ENCODE measurements around the gene GID8. TPM values are rescaled to one million over a fixed set of nuclear protein-coding genes. Genes with fewer than 3 reads are reported as not detected.

The GID8 gene
- total and polyA plus RNA-seq, 2 of the 13 experiments (the other 11 are each of a cell fraction or from before 2014, with no cell fraction given): 39.6 to 59.8 TPM

- TF ChIP-seq, protein P1, sequence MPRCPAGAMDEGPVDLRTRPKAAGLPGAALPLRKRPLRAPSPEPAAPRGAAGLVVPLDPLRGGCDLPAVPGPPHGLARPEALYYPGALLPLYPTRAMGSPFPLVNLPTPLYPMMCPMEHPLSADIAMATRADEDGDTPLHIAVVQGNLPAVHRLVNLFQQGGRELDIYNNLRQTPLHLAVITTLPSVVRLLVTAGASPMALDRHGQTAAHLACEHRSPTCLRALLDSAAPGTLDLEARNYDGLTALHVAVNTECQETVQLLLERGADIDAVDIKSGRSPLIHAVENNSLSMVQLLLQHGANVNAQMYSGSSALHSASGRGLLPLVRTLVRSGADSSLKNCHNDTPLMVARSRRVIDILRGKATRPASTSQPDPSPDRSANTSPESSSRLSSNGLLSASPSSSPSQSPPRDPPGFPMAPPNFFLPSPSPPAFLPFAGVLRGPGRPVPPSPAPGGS (CRISPR knock-in tag; IDR thresholded peaks at IDR 0.05): 0 out of 2 replicates have a peak, but pooled peaks have one; percentile 13
- TF ChIP-seq HDAC6 (IDR thresholded peaks at IDR 0.05; ENCODE audit: low read depth, low read length): no peak
- TF ChIP-seq ATRX (CRISPR knock-in tag; IDR thresholded peaks at IDR 0.05; ENCODE audit: borderline replicate concordance): no peak
- TF ChIP-seq FOXJ3 (CRISPR knock-in tag; IDR thresholded peaks at IDR 0.05; ENCODE audit: borderline replicate concordance): no peak
- TF ChIP-seq DNMT1 (CRISPR knock-in tag; IDR thresholded peaks at IDR 0.05): no peak; the same call in none of the 2 replicates
- TF ChIP-seq ZNF605 (CRISPR knock-in tag; IDR thresholded peaks at IDR 0.05): peak; percentile 52; the same call in 1 of the 2 replicates
- no peak for TF ChIP-seq ZNF12 (CRISPR knock-in tag; IDR thresholded peaks at IDR 0.05)
- TF ChIP-seq GABPA (IDR thresholded peaks at IDR 0.05; ENCODE audit: low read depth, low read length): no peak
- TF ChIP-seq GABPA (CRISPR knock-in tag; IDR thresholded peaks at IDR 0.05; ENCODE audit: low read depth): no peak
- TF ChIP-seq, protein P2, sequence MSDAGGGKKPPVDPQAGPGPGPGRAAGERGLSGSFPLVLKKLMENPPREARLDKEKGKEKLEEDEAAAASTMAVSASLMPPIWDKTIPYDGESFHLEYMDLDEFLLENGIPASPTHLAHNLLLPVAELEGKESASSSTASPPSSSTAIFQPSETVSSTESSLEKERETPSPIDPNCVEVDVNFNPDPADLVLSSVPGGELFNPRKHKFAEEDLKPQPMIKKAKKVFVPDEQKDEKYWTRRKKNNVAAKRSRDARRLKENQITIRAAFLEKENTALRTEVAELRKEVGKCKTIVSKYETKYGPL (CRISPR knock-in tag; IDR thresholded peaks at IDR 0.05): no peak
- peak; percentile 18 for TF ChIP-seq HNRNPH1 (optimal IDR thresholded peaks at IDR 0.05; ENCODE audit: low read depth, low read length)
- no peak for TF ChIP-seq MYNN (CRISPR knock-in tag; IDR thresholded peaks at IDR 0.05; ENCODE audit: low read depth)
- peak; percentile 43; the same call in 1 of the 2 replicates for TF ChIP-seq BRD4 (CRISPR knock-in tag; IDR thresholded peaks at IDR 0.05)
- TF ChIP-seq, protein P3, sequence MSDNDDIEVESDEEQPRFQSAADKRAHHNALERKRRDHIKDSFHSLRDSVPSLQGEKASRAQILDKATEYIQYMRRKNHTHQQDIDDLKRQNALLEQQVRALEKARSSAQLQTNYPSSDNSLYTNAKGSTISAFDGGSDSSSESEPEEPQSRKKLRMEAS (IDR thresholded peaks at IDR 0.05): peak; percentile 41
- TF ChIP-seq ZBTB25 (CRISPR knock-in tag; IDR thresholded peaks at IDR 0.05): no peak
- TF ChIP-seq SMAD9 (CRISPR knock-in tag; IDR thresholded peaks at IDR 0.05): no peak
- no peak for TF ChIP-seq FOXM1 (CRISPR knock-in tag; IDR thresholded peaks at IDR 0.05)
- peak; percentile 13; the same call in 1 of the 2 replicates for TF ChIP-seq NR2C2 (CRISPR knock-in tag; IDR thresholded peaks at IDR 0.05; ENCODE audit: borderline replicate concordance)
- TF ChIP-seq ZNF574 (CRISPR knock-in tag; IDR thresholded peaks at IDR 0.05): peak; percentile 66
- no peak for TF ChIP-seq PRMT3 (CRISPR knock-in tag; IDR thresholded peaks at IDR 0.05; ENCODE audit: borderline replicate concordance, low read depth)
- no peak for TF ChIP-seq XBP1 (CRISPR knock-in tag; IDR thresholded peaks at IDR 0.05)
- TF ChIP-seq ZNF3 (CRISPR knock-in tag; IDR thresholded peaks at IDR 0.05): no peak
- TF ChIP-seq GTF2F1 (IDR thresholded peaks at IDR 0.05; ENCODE audit: low read length): no peak
These were observed 32.6 kb downstream of the GID8 start (continued) for GRCh38 chr20:62970307-62971210.
